CMK (cell line): ENCODE results near the gene PKM.

Experiments
- DNase-seq: peaks from one replicate; pipeline ENCODE4 v3.0.0-alpha.2; 2010; ENCODE audit warnings: low read depth

Gene PKM

DNA sequence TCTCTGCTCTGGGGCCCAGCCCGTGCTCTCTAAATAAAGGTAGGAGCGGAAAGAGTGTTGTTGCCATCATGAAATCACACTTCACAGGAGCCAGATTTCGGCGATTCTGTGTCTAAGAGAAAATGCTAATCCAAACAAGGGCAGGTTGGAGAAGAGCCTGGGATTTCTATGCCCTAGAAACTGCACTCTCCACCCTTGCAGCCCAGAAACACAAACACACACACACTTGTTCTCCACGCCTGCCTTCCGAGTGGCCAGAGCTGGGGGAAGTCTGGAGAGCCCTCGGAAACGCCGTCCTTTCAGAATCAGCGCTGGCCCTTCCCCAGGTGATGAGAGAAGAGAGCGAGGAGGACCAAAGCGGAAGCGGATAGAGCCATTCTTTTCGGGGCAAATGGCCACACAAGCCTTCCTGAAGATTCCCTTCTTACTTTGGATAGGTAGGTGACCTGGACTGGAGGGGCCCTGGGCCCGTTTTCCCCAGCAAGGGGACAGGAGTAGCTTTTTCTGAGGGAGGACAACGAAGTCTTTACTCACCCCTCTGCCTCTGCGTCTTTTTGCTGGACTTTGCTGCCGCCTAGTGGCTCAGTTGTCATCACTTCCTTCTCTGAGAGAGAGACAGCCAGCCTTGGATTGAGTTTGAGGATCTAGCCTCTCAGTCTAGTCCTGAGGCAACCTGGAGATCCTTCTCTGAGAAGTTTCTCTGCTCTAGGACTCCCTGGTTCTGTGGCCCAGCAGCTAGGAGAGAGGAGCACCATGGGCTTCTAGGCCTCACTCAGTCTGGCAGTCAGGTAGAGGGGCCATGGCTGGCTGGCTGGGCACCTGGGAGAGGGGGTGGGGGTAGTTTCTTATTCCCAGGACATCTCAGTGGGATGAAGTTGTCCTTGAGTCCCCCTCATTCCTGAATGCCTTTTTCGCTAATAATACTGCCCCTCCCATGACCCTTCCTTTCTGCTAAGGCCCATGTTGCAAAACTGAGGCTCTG, 75.1 kb downstream of the PKM start:
- DNase-seq = peak; percentile 51

- DNase-seq = no peak
Measured at GRCh38 chr15:72155003-72155621, 75.9 kb downstream of the PKM start.

DNA sequence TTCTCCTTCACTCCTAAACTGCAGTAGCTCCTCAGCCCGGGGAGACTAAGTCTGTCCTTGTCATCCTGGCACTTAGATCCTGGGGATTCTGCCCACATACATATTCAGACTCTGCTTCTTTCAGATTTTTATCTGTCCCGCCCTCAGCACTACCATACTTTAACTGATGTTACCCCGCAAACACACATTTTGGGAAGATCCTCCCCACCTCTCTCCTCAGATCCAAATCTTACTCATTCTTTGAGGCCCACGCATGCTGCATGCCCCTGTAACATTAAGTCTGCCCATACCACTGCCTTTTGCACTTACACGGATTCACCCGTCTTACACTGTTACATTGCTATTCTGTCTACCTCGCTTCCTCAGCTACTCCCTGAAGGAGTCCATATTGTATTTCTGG, 76.7 kb downstream of the PKM start:
- no peak for DNase-seq

GRCh38 chr15:72153269-72154000, 77.6 kb downstream of the PKM start:
- DNase-seq = no peak
